ENCODE measurements around the gene MESP2.

The MESP2 gene

GRCh38 chr15:89802986-89803824, 27.1 kb downstream of the MESP2 start:
- no peak for DNase-seq

- no peak for DNase-seq
Observed at GRCh38 chr15:89803941-89804800, 28.0 kb downstream of the MESP2 start.

GRCh38 chr15:89805241-89806209, 29.4 kb downstream of the MESP2 start:
- DNase-seq: no peak

- DNase-seq: no peak
Observed at GRCh38 chr15:89806210-89806558, 30.1 kb downstream of the MESP2 start.

- no peak for DNase-seq
Observed at GRCh38 chr15:89806559-89807550, 30.7 kb downstream of the MESP2 start.

GRCh38 chr15:89807689-89808088, 31.6 kb downstream of the MESP2 start:
- DNase-seq: no peak

GRCh38 chr15:89808160-89808870, 32.2 kb downstream of the MESP2 start:
- DNase-seq: no peak

GRCh38 chr15:89809093-89809786, 33.1 kb downstream of the MESP2 start:
- DNase-seq: no peak

- no peak for DNase-seq
Observed at GRCh38 chr15:89809787-89810148, 33.6 kb downstream of the MESP2 start.

GRCh38 chr15:89810837-89811236, 34.7 kb downstream of the MESP2 start:
- no peak for DNase-seq

GRCh38 chr15:89812011-89812846, 36.1 kb downstream of the MESP2 start:
- no peak for DNase-seq

GRCh38 chr15:89812847-89813320, 36.8 kb downstream of the MESP2 start:
- DNase-seq: no peak

- DNase-seq: no peak
Observed at GRCh38 chr15:89813381-89814111, 37.4 kb downstream of the MESP2 start.

GRCh38 chr15:89814112-89814742, 38.1 kb downstream of the MESP2 start:
- DNase-seq: no peak

- DNase-seq: no peak
Observed at GRCh38 chr15:89815769-89816168, 39.6 kb downstream of the MESP2 start.

GRCh38 chr15:89817701-89818280, 41.7 kb downstream of the MESP2 start:
- no peak for DNase-seq

- DNase-seq: no peak
Observed at GRCh38 chr15:89818287-89818686, 42.2 kb downstream of the MESP2 start.
